HG03060 (cell line): ENCODE data around the gene C19orf85.

Experiments used
- ATAC-seq: cut with Tn5 transposase; IDR thresholded peaks from one replicate; pipeline ENCODE4 v1.9.1; 2021; ENCODE audit warnings: low read depth, moderate number of reproducible peaks; ENCODE audit not compliant: unreplicated experiment

Gene C19orf85

DNA sequence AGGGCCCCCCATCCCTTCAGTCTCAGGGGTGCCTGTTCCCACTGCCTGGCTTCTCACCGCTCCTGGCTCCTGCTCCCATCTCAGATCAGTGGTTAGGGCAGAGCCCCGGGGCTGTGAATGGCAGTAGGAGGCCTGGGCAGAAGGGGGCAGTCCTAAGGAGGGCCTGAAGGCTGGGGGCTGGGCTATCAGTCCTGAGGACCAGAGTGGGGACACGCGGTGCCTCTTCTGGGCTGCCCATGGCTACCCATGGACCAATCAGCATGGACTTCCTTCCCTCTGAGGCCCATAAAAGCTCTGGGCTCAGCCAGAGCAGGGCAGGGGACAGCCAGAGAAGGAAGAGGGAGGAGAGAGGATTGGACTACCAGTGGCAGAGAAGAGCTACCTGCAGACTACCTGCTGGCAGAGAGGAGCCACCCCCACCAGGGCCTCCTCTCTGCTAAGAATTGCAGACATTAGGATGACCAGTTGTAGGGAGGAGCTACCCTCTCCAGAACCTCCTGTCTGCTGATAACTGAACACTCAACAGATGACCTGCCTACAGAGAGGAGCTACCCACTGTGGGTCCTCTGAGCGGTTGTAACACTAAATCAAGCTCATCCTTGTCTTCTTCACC, 44.8 kb downstream of the C19orf85 start:
- ATAC-seq = no peak

- ATAC-seq = no peak
Measured at GRCh38 chr19:55419103-55419502, 45.4 kb downstream of the C19orf85 start.

DNA sequence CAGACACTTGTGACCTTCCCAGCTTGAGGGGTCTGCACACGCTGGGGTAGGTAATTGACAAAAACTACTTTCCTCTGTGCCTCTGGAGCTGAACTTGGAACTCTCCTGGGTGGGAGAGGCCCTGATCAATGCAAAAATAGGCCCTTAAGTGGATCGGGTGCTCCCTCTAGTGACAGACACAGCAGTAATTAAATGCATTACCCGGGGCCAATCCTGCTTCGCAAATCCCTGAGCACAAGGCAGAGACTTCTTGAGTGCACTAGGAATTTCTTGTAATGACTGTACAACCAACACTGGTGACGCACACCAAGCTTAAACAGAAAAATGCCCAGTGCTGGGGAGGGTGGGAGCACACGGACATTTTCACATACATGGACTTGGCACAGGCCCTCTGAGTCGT, 46.4 kb downstream of the C19orf85 start:
- no peak for ATAC-seq
